ENCODE measurements around the gene MIOS. TPM values are rescaled to one million over a fixed set of nuclear protein-coding genes. Genes with fewer than 3 reads are reported as not detected.

Gene MIOS
- total and polyA plus RNA-seq, 9 of the 15 experiments (the other 6 are each of a cell fraction or from before 2014, with no cell fraction given), result 7.8 to 47.8 (median 30.6) TPM

- no peak for TF ChIP-seq TAF15 (IDR thresholded peaks at IDR 0.05; ENCODE audit: low read depth, low read length)
- TF ChIP-seq TAF9B (IDR thresholded peaks at IDR 0.05; ENCODE audit: partially characterized antibody), result peak; percentile 37
- peak; percentile 24; the same call in 1 of the 2 replicates for TF ChIP-seq CTBP1 (IDR thresholded peaks at IDR 0.05; ENCODE audit: borderline replicate concordance)
- TF ChIP-seq SMARCA4 (IDR thresholded peaks at IDR 0.05), result 0 out of 2 replicates have a peak, but pooled peaks have one; percentile 48
- peak; percentile 20; the same call in 1 of the 2 replicates for TF ChIP-seq NCOR1 (IDR thresholded peaks at IDR 0.05)
- TF ChIP-seq EGR1 (conservative IDR thresholded peaks at IDR 0.05), result no peak
- peak; percentile 82 for TF ChIP-seq ATF3 (IDR thresholded peaks at IDR 0.05)
- TF ChIP-seq ATF3 (CRISPR knock-in tag; conservative IDR thresholded peaks at IDR 0.05), result no peak
- TF ChIP-seq ZC3H8 (IDR thresholded peaks at IDR 0.05), result no peak
- TF ChIP-seq COPS2 (conservative IDR thresholded peaks at IDR 0.05), result no peak
- TF ChIP-seq ZFP36 (IDR thresholded peaks at IDR 0.05; ENCODE audit: low read depth, low read length, partially characterized antibody), result peak; percentile 44
- TF ChIP-seq SMARCE1 (IDR thresholded peaks at IDR 0.05), result peak; percentile 36; the same call in 1 of the 2 replicates
- TF ChIP-seq MEIS2 (IDR thresholded peaks at IDR 0.05; ENCODE audit: partially characterized antibody), result peak; percentile 93
- 0 out of 2 replicates have a peak, but pooled peaks have one; percentile 7 for TF ChIP-seq EP300 (IDR thresholded peaks at IDR 0.05; ENCODE audit: low read length)
- peak; percentile 83 for TF ChIP-seq JUN (IDR thresholded peaks at IDR 0.05; ENCODE audit: borderline replicate concordance, low read depth, low read length)
- no peak for TF ChIP-seq JUN (CRISPR knock-in tag; IDR thresholded peaks at IDR 0.05; ENCODE audit: borderline replicate concordance)
- TF ChIP-seq C11orf30 (IDR thresholded peaks at IDR 0.05; ENCODE audit: low read depth), result peak; percentile 28; the same call in 1 of the 2 replicates
- TF ChIP-seq MTA1 (IDR thresholded peaks at IDR 0.05; ENCODE audit: borderline replicate concordance), result peak; percentile 63; the same call in 1 of the 2 replicates
- peak in 1 of 2 experiments; percentile 74; a peak in 2 of 4 replicates for TF ChIP-seq ZNF318 (IDR thresholded peaks at IDR 0.05; ENCODE audit: borderline replicate concordance in 1 of 2, low read depth in 1 of 2)
- no peak for TF ChIP-seq BMI1 (IDR thresholded peaks at IDR 0.05; ENCODE audit: low read length)
- no peak for TF ChIP-seq ZNF589 (CRISPR knock-in tag; IDR thresholded peaks at IDR 0.05; ENCODE audit: low read depth)
- no peak for TF ChIP-seq ETV1 (tag; conservative IDR thresholded peaks at IDR 0.05; ENCODE audit: low read depth)
Observed at GRCh38 chr7:7564323-7564780, 2.3 kb upstream of the MIOS start (continued).

Data from K562 (cell line).